Transverse colon (tissue), 4 donors: ENCODE data around the gene KLRF1. TPM values are rescaled to one million over a fixed set of nuclear protein-coding genes. Genes with fewer than 3 reads are reported as not detected.

Experiments used
- DNase-seq: peaks from one replicate; pipeline ENCODE4 v3.0.0-alpha.2; 2019
- H3K27ac ChIP-seq, 4 donors: fragments of 200-600 bp; sonication (generic); 2 replicates each; pipeline ENCODE4 v1.5.1; 2016 to 2018; ENCODE audit warnings: inconsistent platforms in 4 of 4
- H3K27me3 ChIP-seq: fragments of 200-600 bp; sonication (generic); 2 replicates; pipeline ENCODE4 v1.5.1; 2017; ENCODE audit warnings: inconsistent platforms
- H3K36me3 ChIP-seq, 4 donors: fragments of 200-600 bp; sonication (generic); 2 replicates each; pipeline ENCODE4 v1.5.1; 2017 to 2019; ENCODE audit warnings: inconsistent platforms in 4 of 4
- H3K4me1 ChIP-seq, 4 donors: fragments of 200-600 bp; sonication (generic); 2 replicates each; pipeline ENCODE4 v1.5.1; 2017 to 2020; ENCODE audit warnings: inconsistent platforms in 4 of 4
- H3K4me3 ChIP-seq, 4 donors: fragments of 200-600 bp; sonication (generic); 1 replicate in 1 of 4; 2 replicates in 3 of 4; pipeline versions ENCODE4 v1.5.1 to v1.6.1; 2017 to 2019; ENCODE audit warnings: inconsistent platforms in 4 of 4
- H3K9me3 ChIP-seq, 2 donors: fragments of 200-600 bp; sonication (generic); 2 replicates each; pipeline ENCODE4 v1.5.1; 2017 to 2019; ENCODE audit warnings: inconsistent platforms in 2 of 2
- EP300 ChIP-seq: sonication (generic); formaldehyde crosslinking; IDR thresholded peaks from one replicate; pipeline ENCODE4 v1.6.1; 2017; ENCODE audit warnings: antibody characterized with exemption, low read depth
- POLR2A ChIP-seq: fragments of 450-650 bp; IDR thresholded peaks from one replicate; pipeline ENCODE4 v1.6.1; 2016; ENCODE audit warnings: antibody characterized with exemption, mild to moderate bottlenecking, moderate library complexity
- POLR2AphosphoS5 ChIP-seq, 3 donors: sonication (generic); formaldehyde crosslinking; IDR thresholded peaks; one replicate each; pipeline ENCODE4 v1.6.1; 2016; ENCODE audit warnings: antibody characterized with exemption in 3 of 3
- WGBS, 2 donors: methylation state at CpG; one replicate each; pipeline ENCODE4 v1.1.5; 2018; ENCODE audit warnings: low coverage in 1 of 2; 5-methylcytosine and 5-hydroxymethylcytosine counted together
- in situ Hi-C, 4 donors: fragments of 200-750 bp; cut with MboI; loops; one replicate each; pipeline versions ENCODE4 v1.15.0 to v1.15.1; 2017; ENCODE audit warnings: low sequenced_read_pairs in 3 of 4, low pct_ligation_motif_present in 1 of 4, low pct_unique_long_range_greater_than_20kb in 1 of 4
- intact Hi-C: fragments of 100-400 bp; cut with DNase I; formaldehyde crosslinking; loops from one replicate; pipeline ENCODE4 v1.15.1; 2023; ENCODE audit warnings: low total_unique reads
- total RNA-seq, 4 donors: library from RNA; depleted of rRNA; stranded (reverse); fragments of >200 nt; gene quantifications; one replicate each; pipeline ENCODE4 v1.1.0, GENCODE V29; 2016
- TF ChIP-seq, protein P1 (sequence below), 5 experiments: fragments of 200-600 bp in 3 of 5; fragments of 450-650 bp in 2 of 5; sonication (generic) in 3 of 5; IDR thresholded peaks; 1 replicate in 2 of 5; 2 replicates in 3 of 5; pipeline ENCODE4 v1.5.1; 2016 to 2017; ENCODE audit warnings: antibody characterized with exemption in 5 of 5, inconsistent platforms in 3 of 5, mild to moderate bottlenecking in 2 of 5, moderate library complexity in 1 of 5

KLRF1 gene
- total RNA-seq, 4 donors from 2014 or later = not detected

DNA sequence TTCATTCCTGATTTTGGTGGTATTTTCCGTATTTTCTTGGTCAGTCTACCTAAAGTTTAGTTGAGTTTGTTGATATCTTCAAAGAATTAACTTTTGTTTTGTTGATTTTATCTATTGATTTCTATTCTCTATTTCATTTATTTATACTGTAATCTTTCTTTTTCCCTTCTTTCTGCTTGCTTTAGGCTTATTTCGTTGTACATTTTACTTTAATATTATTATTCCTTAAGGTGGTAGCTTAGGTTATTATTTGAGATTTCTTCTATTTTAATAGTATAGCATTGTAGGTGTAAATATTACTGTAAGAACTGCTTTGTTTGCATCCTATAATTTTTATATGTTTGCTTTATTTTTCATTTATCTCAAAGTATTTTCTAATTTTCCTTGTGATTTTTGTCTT lies 21.4 kb upstream of the KLRF1 start:
- H3K4me3 ChIP-seq = no peak overlapping the region
- WGBS, 2 donors = 88 to 95% methylated on average over 1 to 2 of the region's 2 CpGs
- TF ChIP-seq POLR2AphosphoS5 (IDR thresholded peaks at IDR 0.05) (no peak), POLR2A (no peak), EP300 (no peak)
- TF ChIP-seq, protein P1, sequence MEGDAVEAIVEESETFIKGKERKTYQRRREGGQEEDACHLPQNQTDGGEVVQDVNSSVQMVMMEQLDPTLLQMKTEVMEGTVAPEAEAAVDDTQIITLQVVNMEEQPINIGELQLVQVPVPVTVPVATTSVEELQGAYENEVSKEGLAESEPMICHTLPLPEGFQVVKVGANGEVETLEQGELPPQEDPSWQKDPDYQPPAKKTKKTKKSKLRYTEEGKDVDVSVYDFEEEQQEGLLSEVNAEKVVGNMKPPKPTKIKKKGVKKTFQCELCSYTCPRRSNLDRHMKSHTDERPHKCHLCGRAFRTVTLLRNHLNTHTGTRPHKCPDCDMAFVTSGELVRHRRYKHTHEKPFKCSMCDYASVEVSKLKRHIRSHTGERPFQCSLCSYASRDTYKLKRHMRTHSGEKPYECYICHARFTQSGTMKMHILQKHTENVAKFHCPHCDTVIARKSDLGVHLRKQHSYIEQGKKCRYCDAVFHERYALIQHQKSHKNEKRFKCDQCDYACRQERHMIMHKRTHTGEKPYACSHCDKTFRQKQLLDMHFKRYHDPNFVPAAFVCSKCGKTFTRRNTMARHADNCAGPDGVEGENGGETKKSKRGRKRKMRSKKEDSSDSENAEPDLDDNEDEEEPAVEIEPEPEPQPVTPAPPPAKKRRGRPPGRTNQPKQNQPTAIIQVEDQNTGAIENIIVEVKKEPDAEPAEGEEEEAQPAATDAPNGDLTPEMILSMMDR (IDR thresholded peaks at IDR 0.05) = no peak
- DNase-seq = no peak
- H3K27me3 ChIP-seq = no peaks in the 10 kb centered on the region
- intact Hi-C loops (no loop called here), in situ Hi-C loops (no loop called here)
- H3K9me3 ChIP-seq = no peaks in the 10 kb centered on the region
- no peak overlapping the region for H3K27ac ChIP-seq
- no peaks in the 10 kb centered on the region for H3K36me3 ChIP-seq
- no peaks in the 10 kb centered on the region for H3K4me1 ChIP-seq

DNA sequence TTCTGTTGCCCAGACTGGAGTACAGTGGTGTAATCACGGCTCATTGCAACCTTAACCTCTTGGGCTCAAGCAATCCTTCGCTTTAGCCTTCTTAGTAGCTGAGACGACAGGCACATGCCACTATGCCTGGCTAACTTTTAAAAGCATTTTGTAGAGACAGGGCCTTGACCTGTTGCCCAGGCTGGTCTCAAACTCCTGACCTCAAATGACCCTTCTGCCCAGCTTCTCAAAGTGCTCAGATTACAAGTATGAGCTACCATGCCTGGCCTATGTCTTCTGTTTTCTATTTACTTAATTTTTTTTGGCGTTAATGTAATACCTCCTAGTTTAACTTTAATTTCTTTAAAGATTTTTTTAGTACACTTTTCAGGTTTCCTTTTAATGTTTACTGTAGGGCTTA lies 20.6 kb upstream of the KLRF1 start:
- in situ Hi-C loops = no loop called here
- H3K27me3 ChIP-seq = no peaks in the 10 kb centered on the region
- WGBS, 2 donors = 86 to 94% methylated on average over 4 of the region's 4 CpGs

DNA sequence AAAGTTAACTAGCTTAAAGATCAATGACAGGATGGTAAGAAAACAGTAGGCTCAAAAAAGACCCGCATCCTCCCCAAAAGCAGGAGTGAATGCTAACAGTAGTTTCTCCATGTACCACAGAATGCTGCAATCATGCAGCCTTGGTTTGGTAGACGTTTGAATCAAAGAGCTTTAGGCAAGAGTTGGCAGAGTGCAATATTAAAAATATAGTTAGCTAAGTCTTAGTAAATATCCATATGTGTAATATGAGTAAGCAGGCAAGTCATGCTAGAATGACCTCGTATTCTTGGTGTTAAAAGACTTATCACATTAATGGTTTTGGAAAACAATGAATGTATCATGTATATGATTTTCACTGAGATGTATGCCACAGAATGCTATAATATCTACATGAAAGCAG lies 18.8 kb upstream of the KLRF1 start:
- no peak for TF ChIP-seq POLR2A
- DNase-seq = no peak
- intact Hi-C loops (no loop called here), in situ Hi-C loops (no loop called here)
- no peaks in the 10 kb centered on the region for H3K4me1 ChIP-seq
- 64 to 67% methylated on average over 3 of the region's 3 CpGs for WGBS, 2 donors
- H3K27me3 ChIP-seq = no peaks in the 10 kb centered on the region
- H3K36me3 ChIP-seq = no peaks in the 10 kb centered on the region
- H3K27ac ChIP-seq = no peak overlapping the region
- H3K4me3 ChIP-seq = no peak overlapping the region
- no peaks in the 10 kb centered on the region for H3K9me3 ChIP-seq

More for the DNA sequence above, 20.6 kb upstream of the KLRF1 start:
- H3K27ac ChIP-seq = no peak overlapping the region
- TF ChIP-seq EP300 = no peak
- H3K4me1 ChIP-seq = no peaks in the 10 kb centered on the region
- H3K36me3 ChIP-seq = no peaks in the 10 kb centered on the region
- intact Hi-C loops = no loop called here
- no peak for DNase-seq
- H3K9me3 ChIP-seq = no peaks in the 10 kb centered on the region
- H3K4me3 ChIP-seq = no peak overlapping the region

GRCh38 chr12:9809338-9809737 lies 17.9 kb upstream of the KLRF1 start:
- 65 to 74% methylated on average over 4 of the region's 4 CpGs for WGBS, 2 donors
- H3K36me3 ChIP-seq = no peaks in the 10 kb centered on the region
- no peak overlapping the region for H3K27ac ChIP-seq
- H3K4me1 ChIP-seq = no peaks in the 10 kb centered on the region
- TF ChIP-seq, protein P1 (IDR thresholded peaks at IDR 0.05) = no peak
- H3K4me3 ChIP-seq = no peak overlapping the region
- in situ Hi-C loops = no loop called here
- intact Hi-C loops = no loop called here
- DNase-seq = no peak
- no peaks in the 10 kb centered on the region for H3K27me3 ChIP-seq
- no peaks in the 10 kb centered on the region for H3K9me3 ChIP-seq

- Histone ChIP-seq H3K4me1 (no peaks in the 10 kb centered on the region), H3K4me3 (no peak overlapping the region), H3K36me3 (no peaks in the 10 kb centered on the region), H3K27me3 (no peaks in the 10 kb centered on the region), H3K27ac (no peak overlapping the region), H3K9me3 (no peaks in the 10 kb centered on the region)
- DNase-seq = no peak
- in situ Hi-C loops = loop anchor here in 1 of 4 donors (10.0 kb wide), 1 partner anchor 115 kb away; no protein-coding TSS in a partner anchor
- intact Hi-C loops = no loop called here
- TF ChIP-seq POLR2AphosphoS5 (IDR thresholded peaks at IDR 0.05) = no peak
- no peak for TF ChIP-seq EP300
- TF ChIP-seq, protein P1 (IDR thresholded peaks at IDR 0.05) = no peak
- TF ChIP-seq POLR2A = no peak
Observed at GRCh38 chr12:9809866-9810265, 17.4 kb upstream of the KLRF1 start.
